Measurements from ENCODE around the gene ZFP62. TPM values are rescaled to one million over a fixed set of nuclear protein-coding genes. Genes with fewer than 3 reads are reported as not detected.
A peak's percentile ranks its signal among the peaks of the same experiment; 100 is the strongest.

ZFP62 gene
- total RNA-seq, 2 experiments from 2014 or later, result 58.4 to 79.1 TPM

GRCh38 chr5:180803181-180804128 is 57.6 kb downstream of the ZFP62 start:
- peak; percentile 88 for DNase-seq (ENCODE audit: low spot score)
- ChIA-PET POLR2A (interaction anchor here (0.7 to 2.3 kb wide), 9 partner anchors 9 to 374 kb away, joined by 3 to 9 read pairs (median 4); no protein-coding TSS in a partner anchor), CTCF (ENCODE audit: unreplicated experiment) (interaction anchor here (0.6 to 1.2 kb wide), 2 partner anchors 15 to 27 kb away, joined by 3 to 4 read pairs; no protein-coding TSS in a partner anchor)
- Histone ChIP-seq H3K4me1 (ENCODE audit: insufficient read depth, low read length, poor library complexity, severe bottlenecking) (peaks cover 86% of the 10 kb centered on the region), H3K9me2 (ENCODE audit: insufficient read depth, low read length) (no peaks in the 10 kb centered on the region), H3K36me3 (ENCODE audit: insufficient read depth, low read length) (peaks cover 40% of the 10 kb centered on the region), H2AFZ (ENCODE audit: low read length) (no peak overlapping the region), H3K27ac (ENCODE audit: low read depth, low read length, poor library complexity, severe bottlenecking) (peak overlapping the region; percentile 96), H3K4me2 (ENCODE audit: low read length) (peak overlapping the region; percentile 88), H3K79me2 (ENCODE audit: insufficient read depth, low read depth, low read length) (peaks cover 82% of the 10 kb centered on the region), H3K4me3 (ENCODE audit: low read depth, low read length, poor library complexity, severe bottlenecking) (peak overlapping the region; percentile 84), H4K20me1 (ENCODE audit: insufficient read depth, low read length) (peaks cover 35% of the 10 kb centered on the region), H3K9me3 (ENCODE audit: low read length) (no peaks in the 10 kb centered on the region)
- no TSS peak for BruUV-seq (replicated peaks)
- intact Hi-C loops (cut with micrococcal nuclease; ENCODE audit: unreplicated experiment), result loop anchor here (1.0 to 5.0 kb wide), 5 partner anchors 28 to 419 kb away; partner anchors contain the start of genes TRIM41 and ZFP62
- TF ChIP-seq EZH2phosphoT487 (IDR thresholded peaks at IDR 0.05; ENCODE audit: borderline replicate concordance, low read depth, low read length) (no peak), CTCF (conservative IDR thresholded peaks at IDR 0.05; ENCODE audit: low read length) (peak; percentile 52)

GRCh38 chr5:180802325-180803180 is 58.5 kb downstream of the ZFP62 start, which contains the start of gene MGAT1:
MGAT1 (minus strand) TSS chr5:180802806; CDS start chr5:180792971, 9,835 bp downstream.
- ChIA-PET CTCF (ENCODE audit: unreplicated experiment) (interaction anchor here (1.2 kb wide), 1 partner anchor 16 kb away, joined by 4 read pairs; no protein-coding TSS in a partner anchor), POLR2A (interaction anchor here (0.7 to 2.3 kb wide), 8 partner anchors 14 to 1262 kb away, joined by 3 to 11 read pairs (median 4); no protein-coding TSS in a partner anchor)
- peak within 1 kb of the TSS; percentile 88 for H3K4me2 ChIP-seq (ENCODE audit: low read length)
- peaks cover 44% of the 10 kb centered on the region for H4K20me1 ChIP-seq (ENCODE audit: insufficient read depth, low read length)
- no TSS peak for BruUV-seq (replicated peaks)
- peak within 1 kb of the TSS; percentile 84 for H3K4me3 ChIP-seq (ENCODE audit: low read depth, low read length, poor library complexity, severe bottlenecking)
- no peaks in the 10 kb centered on the region for H3K9me2 ChIP-seq (ENCODE audit: insufficient read depth, low read length)
- H3K79me2 ChIP-seq (ENCODE audit: insufficient read depth, low read depth, low read length), result peaks cover 82% of the 10 kb centered on the region
- H3K27ac ChIP-seq (ENCODE audit: low read depth, low read length, poor library complexity, severe bottlenecking), result peak within 1 kb of the TSS; percentile 96
- peak; percentile 75 for DNase-seq (ENCODE audit: low spot score)
- intact Hi-C loops (cut with micrococcal nuclease; ENCODE audit: unreplicated experiment), result loop anchor here (1.0 to 5.0 kb wide), 4 partner anchors 8 to 370 kb away; partner anchors contain the start of gene ZFP62
- TF ChIP-seq EZH2phosphoT487 (IDR thresholded peaks at IDR 0.05; ENCODE audit: borderline replicate concordance, low read depth, low read length) (no peak), CTCF (conservative IDR thresholded peaks at IDR 0.05; ENCODE audit: low read length) (no peak)
- no peak within 1 kb of the TSS for H2AFZ ChIP-seq (ENCODE audit: low read length)
- H3K4me1 ChIP-seq (ENCODE audit: insufficient read depth, low read length, poor library complexity, severe bottlenecking), result peaks cover 80% of the 10 kb centered on the region
- no peaks in the 10 kb centered on the region for H3K9me3 ChIP-seq (ENCODE audit: low read length)
- peaks cover 44% of the 10 kb centered on the region for H3K36me3 ChIP-seq (ENCODE audit: insufficient read depth, low read length)
